Measurements from ENCODE around the gene TBCK. TPM values are rescaled to one million over a fixed set of nuclear protein-coding genes. Genes with fewer than 3 reads are reported as not detected.

TBCK gene
- total and polyA plus RNA-seq, 2 of the 13 experiments (the other 11 are each of a cell fraction or from before 2014, with no cell fraction given): 51.0 to 62.4 TPM

DNA sequence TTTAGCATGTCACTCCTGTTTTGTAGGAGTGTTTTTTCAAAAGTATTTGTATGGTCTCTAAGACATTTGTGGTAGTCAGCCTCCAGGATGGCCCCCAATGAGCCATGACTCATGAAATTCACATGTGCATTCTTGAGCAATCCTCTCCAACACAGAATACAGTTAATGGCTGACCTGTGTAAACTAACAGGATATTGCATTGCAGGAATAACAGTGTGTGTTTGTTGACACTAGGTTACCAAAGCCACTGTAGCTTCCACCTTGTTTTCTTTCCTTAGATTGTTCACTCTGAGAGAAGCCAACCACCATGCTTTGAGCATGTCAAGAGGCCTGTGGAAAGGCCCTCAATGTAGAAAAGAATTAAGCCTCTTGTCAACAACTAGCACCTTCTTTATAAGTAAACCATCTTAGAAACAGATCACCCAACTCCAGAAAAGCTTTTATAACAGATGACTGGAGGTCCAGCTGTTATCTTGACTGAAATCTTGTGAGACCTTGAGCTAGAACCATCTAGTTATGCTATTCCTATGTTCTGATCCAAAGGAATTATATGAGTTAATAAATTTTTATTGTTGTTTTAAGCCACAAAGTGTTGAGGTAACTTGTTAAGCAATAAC is 28.5 kb downstream of the TBCK start (continued):
- TF ChIP-seq ZNF292 (CRISPR knock-in tag; IDR thresholded peaks at IDR 0.05; ENCODE audit: borderline replicate concordance, low read depth): peak; percentile 77; the same call in 1 of the 2 replicates
- peak; percentile 90 for TF ChIP-seq KAT8 (CRISPR knock-in tag; IDR thresholded peaks at IDR 0.05)
- no peak for TF ChIP-seq ATRX (CRISPR knock-in tag; IDR thresholded peaks at IDR 0.05; ENCODE audit: borderline replicate concordance)
- peak; percentile 90 for TF ChIP-seq FOXK2 (IDR thresholded peaks at IDR 0.05)
- TF ChIP-seq, protein P1, sequence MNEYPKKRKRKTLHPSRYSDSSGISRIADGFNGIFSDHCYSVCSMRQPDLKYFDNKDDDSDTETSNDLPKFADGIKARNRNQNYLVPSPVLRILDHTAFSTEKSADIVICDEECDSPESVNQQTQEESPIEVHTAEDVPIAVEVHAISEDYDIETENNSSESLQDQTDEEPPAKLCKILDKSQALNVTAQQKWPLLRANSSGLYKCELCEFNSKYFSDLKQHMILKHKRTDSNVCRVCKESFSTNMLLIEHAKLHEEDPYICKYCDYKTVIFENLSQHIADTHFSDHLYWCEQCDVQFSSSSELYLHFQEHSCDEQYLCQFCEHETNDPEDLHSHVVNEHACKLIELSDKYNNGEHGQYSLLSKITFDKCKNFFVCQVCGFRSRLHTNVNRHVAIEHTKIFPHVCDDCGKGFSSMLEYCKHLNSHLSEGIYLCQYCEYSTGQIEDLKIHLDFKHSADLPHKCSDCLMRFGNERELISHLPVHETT (CRISPR knock-in tag; conservative IDR thresholded peaks at IDR 0.05): peak; percentile 69; the same call in 1 of the 2 replicates
- no peak for TF ChIP-seq ZNF780A (CRISPR knock-in tag; IDR thresholded peaks at IDR 0.05)
- TF ChIP-seq ISL2 (CRISPR knock-in tag; IDR thresholded peaks at IDR 0.05): peak; percentile 96
- TF ChIP-seq HDAC6 (IDR thresholded peaks at IDR 0.05; ENCODE audit: low read depth, low read length): no peak
- TF ChIP-seq DMTF1 (CRISPR knock-in tag; IDR thresholded peaks at IDR 0.05): no peak
- peak; percentile 84; the same call in 1 of the 2 replicates for TF ChIP-seq STAT5B (CRISPR knock-in tag; IDR thresholded peaks at IDR 0.05)
- TF ChIP-seq ELF4 (CRISPR knock-in tag; IDR thresholded peaks at IDR 0.05; ENCODE audit: borderline replicate concordance): no peak
- TF ChIP-seq THRA (CRISPR knock-in tag; IDR thresholded peaks at IDR 0.05; ENCODE audit: borderline replicate concordance): peak; percentile 86
- peak; percentile 85 for TF ChIP-seq DPF2 (CRISPR knock-in tag; IDR thresholded peaks at IDR 0.05; ENCODE audit: borderline replicate concordance, low read depth)
- TF ChIP-seq ARHGAP35 (CRISPR knock-in tag; IDR thresholded peaks at IDR 0.05; ENCODE audit: borderline replicate concordance): no peak
- peak; percentile 100 for TF ChIP-seq FOSL2 (CRISPR knock-in tag; IDR thresholded peaks at IDR 0.05)
- no peak for TF ChIP-seq ZNF230 (CRISPR knock-in tag; IDR thresholded peaks at IDR 0.05)
- peak; percentile 74; the same call in 1 of the 2 replicates for TF ChIP-seq NR2F6 (IDR thresholded peaks at IDR 0.05)
- TF ChIP-seq NR2F6 (CRISPR knock-in tag; IDR thresholded peaks at IDR 0.05): peak; percentile 89
- no peak for TF ChIP-seq RBAK (CRISPR knock-in tag; IDR thresholded peaks at IDR 0.05)
- TF ChIP-seq ZMYM4 (CRISPR knock-in tag; IDR thresholded peaks at IDR 0.05): peak; percentile 98
- peak; percentile 67; the same call in 1 of the 2 replicates for TF ChIP-seq SP140L (CRISPR knock-in tag; IDR thresholded peaks at IDR 0.05; ENCODE audit: borderline replicate concordance)
- TF ChIP-seq ZKSCAN5 (CRISPR knock-in tag; IDR thresholded peaks at IDR 0.05): no peak
- TF ChIP-seq, protein P2, sequence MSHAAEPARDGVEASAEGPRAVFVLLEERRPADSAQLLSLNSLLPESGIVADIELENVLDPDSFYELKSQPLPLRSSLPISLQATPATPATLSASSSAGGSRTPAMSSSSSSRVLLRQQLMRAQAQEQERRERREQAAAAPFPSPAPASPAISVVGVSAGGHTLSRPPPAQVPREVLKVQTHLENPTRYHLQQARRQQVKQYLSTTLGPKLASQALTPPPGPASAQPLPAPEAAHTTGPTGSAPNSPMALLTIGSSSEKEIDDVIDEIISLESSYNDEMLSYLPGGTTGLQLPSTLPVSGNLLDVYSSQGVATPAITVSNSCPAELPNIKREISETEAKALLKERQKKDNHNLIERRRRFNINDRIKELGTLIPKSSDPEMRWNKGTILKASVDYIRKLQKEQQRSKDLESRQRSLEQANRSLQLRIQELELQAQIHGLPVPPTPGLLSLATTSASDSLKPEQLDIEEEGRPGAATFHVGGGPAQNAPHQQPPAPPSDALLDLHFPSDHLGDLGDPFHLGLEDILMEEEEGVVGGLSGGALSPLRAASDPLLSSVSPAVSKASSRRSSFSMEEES (CRISPR knock-in tag; IDR thresholded peaks at IDR 0.05): peak; percentile 99
- TF ChIP-seq TCF7 (IDR thresholded peaks at IDR 0.05; ENCODE audit: low read depth): peak; percentile 83
- TF ChIP-seq RFX3 (CRISPR knock-in tag; IDR thresholded peaks at IDR 0.05): peak; percentile 58; the same call in 1 of the 2 replicates
